ENCODE data around the gene BID. TPM values are rescaled to one million over a fixed set of nuclear protein-coding genes. Genes with fewer than 3 reads are reported as not detected.

BID gene
- total RNA-seq, 1 donor from 2014 or later: 77.3 TPM

DNA sequence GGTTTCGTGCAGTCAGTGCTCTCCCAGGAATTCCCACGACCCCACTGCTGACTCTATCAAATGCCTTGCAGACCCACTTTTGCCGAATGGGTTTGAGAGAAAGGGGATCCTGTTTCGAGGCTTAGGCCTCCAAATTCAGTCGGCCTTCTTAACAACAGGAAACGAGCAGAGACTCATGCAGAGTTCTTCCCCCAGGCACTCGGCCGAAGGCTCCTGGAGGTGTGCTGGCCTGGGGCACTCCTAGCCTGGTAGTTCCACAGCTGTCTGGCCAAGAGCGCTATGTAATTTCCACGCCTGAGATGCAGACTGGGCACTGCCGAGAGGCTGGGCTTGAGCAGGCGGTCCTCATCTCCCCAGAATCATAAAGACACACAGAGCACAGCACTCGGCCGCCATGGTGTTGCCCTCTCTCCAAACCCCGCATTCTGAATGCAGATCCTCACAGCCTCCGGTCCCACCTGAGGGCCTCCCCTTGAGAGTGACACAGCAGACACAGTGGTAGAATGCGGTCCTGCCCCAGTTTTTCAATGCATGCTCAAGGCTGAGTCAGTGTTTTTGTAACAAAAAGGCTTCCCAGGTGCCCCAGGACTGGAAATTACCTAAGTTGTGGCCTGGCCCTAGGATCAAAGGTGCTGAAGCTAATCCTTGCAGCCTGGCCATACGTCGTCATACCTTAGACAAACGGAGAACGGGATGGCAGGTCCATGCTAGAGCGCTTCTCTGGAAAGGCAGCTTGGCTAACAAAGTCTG lies 30.2 kb upstream of the BID start:
- DNase-seq (ENCODE audit: extremely low read depth, low read depth, low spot score): no peak

DNA sequence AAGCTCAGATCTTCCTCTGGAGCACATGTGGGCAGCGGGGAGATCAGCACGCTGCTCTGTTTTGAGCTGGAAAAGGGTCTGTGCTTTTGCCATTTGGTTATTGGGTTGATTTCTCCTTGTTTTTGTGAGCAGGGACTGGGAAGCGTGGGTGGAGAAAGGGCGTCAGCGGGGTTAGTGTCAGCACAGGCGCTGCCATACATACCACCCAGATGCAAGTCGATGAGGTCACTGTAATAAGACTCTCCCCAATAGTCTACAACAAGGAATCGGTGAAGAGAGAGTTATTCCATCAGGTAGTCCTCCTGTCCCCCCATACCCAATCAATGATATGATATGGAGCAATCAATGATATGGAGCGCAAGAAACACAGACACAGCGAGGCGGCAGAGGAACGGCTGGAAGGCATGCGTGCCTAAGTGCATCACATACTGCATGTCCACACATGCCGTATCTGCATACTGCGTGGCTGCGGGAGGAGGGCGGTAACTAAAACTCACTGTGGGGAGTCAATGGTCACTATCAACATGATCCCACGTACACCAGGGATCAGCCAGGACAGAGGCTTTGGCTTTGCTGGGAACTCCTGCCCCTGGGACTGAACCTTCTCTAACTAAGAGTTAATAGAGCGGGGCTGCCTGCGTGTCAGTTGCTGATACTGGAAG lies 29.5 kb upstream of the BID start:
- DNase-seq (ENCODE audit: extremely low read depth, low read depth, low spot score): no peak

DNA sequence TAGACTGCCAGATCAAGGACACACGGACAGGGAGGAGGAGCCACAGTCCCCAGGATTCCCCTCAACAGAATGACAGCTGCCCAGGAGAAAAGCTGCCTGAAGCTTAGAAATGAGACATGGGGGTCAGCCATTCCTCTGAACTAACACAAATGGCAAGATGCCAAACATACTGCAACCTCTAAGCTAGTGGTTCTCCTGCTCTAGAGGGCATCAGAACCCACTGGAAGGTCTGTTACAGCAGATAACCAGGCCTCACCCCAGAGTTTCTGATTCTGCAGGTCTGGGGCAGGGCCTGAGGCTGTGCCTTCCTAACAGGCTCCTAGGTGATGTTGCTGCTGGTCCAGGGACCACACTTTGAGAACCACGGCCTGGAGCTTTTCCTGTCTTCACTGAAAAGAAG lies 28.6 kb upstream of the BID start:
- DNase-seq (ENCODE audit: extremely low read depth, low read depth, low spot score): no peak

DNA sequence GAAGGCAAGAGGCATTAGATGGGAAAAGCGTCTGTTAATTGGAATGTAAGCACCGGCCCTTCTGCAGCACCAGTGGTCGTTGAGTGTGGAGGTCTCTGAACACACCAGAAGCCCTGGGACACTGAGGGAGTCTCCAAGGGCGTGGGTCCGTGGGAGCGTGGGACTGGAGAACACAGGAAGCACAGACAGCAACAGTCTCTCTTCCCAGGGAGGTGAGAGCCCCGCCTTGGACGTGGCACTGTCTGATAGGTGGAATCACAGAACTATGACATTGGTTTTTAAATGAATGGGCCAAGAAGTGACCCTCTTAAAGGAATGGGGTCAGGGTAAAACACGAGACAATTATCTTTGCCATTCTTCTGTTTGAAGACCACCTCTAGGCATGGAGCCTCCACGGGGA lies 28.1 kb upstream of the BID start:
- DNase-seq (ENCODE audit: extremely low read depth, low read depth, low spot score): no peak

DNA sequence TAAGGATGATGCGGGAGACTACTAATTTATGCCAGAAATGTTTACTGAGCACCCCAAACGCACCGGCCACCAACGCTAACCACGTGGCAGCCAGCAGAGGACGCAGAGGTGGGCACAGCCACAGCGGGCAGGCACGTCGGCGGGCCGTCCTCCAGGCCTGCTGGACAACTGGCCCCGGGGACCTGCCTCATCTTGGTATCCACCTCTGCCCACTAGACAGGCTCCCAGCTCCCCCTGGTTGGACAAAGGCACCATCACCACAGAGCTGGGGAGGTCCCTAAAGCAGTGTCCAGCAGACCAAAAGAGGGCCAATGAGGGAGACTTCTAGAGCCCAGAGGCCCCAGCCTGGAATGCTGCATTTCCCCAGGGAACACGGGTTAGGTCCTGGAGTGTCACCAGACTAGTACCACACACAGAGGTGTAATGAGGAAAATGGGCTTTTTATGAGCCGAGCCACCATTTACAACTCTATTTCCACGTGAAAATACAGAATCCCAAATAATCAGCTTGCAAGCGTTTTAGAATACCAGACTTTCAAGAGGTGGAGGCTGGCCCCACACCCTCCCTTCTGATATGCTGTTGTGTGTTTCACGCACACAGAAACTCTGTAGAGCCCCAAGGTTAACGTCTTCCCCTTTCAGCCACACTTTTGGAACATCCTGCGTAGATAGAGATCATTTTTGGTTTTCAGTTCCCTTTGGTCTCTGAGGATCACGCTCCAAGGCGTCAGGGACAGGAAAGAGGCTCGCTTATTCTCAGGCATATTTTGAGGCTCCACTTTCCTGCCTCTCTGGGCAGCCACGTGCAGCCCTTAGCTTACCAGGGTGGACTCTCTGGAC lies 23.7 kb upstream of the BID start:
- DNase-seq (ENCODE audit: extremely low read depth, low read depth, low spot score): no peak

DNA sequence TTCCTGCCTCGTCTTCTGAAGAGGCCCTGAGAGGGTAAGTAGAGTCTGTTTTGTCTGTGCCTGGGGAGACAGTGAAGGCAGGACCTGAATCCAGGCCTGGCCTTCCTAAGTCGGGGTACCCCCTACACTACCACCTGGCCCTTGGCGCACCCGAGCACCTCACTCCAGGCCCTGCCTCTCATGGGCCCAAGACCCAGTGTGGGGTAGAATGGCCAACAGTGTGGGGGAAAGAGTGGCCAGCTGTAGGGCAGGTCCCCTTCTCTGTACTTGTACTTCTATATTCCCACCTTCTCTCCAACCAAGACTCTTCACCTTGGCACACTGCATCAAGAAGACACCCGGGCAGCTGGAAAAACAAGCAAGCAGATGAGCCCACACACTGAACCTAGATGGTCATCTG lies 22.4 kb upstream of the BID start:
- no peak for DNase-seq (ENCODE audit: extremely low read depth, low read depth, low spot score)

DNA sequence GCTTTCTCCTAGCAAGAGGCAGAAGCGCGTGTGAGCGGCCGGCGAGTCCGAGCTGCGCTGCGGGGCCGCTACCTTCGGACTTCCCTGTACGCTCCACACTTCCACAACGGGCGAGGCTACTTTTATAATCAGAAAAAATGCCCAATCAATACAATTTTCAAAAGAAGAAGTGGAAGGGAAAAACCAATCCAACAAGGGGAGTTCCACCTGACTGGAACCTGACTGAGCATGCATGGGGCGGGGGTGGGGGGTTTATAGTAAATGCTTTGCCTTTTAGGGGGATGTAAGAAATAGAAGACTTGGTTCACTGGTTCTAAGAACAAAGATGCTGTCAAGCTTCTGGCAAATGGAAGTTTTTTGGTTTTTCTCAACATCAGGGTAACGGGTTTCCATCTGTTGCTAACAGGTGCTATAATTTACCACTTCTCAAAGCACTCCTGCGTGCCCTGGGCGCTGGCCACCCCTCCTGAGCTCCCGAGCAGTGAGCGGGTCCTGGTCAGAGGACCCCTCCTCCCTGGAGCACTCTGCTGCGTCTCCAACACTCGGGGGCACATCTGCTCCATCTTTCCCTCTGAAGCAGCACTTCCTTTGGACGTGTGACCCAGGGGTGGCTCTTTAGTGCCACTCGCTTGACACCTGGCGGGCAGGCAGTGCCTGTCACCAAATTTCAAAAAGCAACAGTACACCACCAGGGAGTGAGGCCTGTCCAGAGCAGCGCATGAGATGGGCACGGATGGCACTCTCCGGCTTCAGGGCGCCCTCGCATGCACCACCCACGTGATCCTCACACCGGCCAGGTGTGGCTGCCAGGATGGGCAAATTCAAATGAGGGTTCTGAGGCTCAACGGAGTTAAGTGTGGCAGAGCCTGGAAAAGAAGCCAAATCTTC lies 21.6 kb upstream of the BID start:
- no peak for DNase-seq (ENCODE audit: extremely low read depth, low read depth, low spot score)

DNA sequence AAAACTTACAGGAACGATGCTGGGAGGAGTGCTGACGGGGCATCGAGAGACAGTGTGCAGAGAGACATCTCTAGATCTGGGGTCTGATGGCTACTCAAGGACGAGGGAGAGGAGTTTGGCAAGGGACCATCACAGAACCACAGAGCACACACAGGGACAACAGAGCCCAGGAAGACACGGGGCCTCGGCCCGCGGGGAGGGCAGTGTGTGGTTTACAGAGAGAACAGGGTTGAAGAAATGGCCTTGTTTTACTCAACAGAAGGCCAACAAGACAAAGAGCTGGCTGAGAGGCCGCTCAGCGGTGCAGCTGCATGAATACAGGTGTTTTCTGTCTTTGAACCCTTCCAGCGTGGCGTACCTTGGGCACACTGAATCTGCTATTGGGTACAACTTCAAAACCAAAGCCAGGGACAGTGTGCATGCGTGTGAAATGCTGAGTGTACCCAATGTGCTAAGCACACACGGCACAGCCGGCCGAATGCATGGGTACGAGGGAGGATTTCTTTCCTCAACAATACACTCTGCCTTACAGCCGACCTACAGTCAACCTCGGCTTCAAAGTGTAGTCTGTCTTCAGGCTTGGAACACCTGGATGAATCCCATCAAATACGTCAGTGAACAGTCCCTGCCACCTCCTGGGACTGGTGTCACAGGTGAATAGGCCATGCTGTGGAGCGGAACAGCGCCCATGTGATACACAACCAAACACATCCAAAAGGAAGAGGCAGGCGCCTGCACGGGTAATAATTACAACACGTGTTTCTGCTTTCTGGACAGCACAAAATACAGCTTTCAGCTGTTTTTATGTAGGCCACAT lies 20.7 kb upstream of the BID start:
- no peak for DNase-seq (ENCODE audit: extremely low read depth, low read depth, low spot score)

DNA sequence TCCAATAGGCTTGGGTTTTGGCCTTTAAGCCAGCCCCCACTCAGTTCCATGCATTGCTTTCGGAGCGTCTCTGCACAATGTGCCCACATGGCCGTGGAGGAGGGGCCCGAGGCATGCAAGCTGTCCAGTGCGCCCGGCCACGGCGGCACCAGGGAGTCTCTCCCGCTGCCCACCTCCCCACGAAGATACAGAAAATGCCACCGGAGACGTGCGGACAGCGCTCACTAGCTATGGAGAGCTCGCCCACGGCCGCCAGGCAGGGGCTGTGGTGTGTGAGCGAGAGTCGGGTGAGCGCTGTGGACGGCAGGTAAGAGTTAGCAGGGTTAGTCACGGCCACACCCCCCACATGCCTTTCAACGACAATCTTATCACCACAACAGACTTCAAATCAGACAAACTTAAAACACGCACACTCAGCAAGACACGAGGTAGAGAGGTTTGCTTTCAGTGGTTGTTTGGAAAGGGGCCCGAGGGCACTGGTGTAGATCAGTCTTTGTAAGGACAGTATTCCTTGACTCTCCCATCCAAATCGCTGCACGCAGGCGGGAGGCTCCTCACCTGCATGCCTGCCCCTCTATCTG lies 18.7 kb upstream of the BID start:
- DNase-seq (ENCODE audit: extremely low read depth, low read depth, low spot score): no peak

DNA sequence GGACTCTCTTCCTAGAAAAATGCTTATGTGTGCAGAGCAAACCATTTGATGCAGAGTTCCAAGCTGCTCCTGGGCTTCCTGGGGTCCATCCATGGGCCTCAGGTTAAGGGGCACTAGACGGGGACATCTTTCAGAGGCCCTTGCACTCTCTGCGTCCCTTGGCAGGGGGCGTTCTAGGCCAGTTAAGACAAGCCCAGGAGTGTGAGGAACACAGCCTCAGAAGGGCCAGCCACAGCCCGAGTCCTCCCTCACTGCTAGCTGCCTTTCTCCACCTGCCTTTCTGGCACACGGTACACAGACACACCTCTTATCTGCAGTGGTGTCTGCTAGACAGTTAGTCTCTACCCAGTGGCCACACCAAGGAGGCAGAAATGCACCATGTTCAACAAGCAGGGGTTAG lies 18.0 kb upstream of the BID start:
- no peak for DNase-seq (ENCODE audit: extremely low read depth, low read depth, low spot score)

DNA sequence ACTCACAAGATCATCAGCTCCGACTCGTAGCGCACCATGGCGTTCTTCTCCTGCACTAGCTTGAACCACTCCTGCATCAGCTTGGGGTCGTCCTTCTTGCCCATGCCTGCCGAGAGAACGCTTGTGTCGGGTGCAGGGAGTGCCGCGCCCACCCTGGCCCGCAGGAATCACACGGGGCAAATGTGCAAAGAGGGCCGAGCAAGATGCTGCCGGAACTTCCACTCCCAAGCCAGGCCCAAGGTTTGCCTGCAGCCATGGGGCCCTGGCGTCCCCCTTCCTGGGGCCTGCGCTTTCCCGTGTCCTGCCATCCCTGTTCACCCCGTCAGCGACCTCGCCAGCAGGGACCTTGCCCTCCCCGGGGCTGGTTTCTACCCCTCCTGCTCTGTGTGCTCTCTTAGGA lies 16.9 kb upstream of the BID start:
- no peak for DNase-seq (ENCODE audit: extremely low read depth, low read depth, low spot score)

DNA sequence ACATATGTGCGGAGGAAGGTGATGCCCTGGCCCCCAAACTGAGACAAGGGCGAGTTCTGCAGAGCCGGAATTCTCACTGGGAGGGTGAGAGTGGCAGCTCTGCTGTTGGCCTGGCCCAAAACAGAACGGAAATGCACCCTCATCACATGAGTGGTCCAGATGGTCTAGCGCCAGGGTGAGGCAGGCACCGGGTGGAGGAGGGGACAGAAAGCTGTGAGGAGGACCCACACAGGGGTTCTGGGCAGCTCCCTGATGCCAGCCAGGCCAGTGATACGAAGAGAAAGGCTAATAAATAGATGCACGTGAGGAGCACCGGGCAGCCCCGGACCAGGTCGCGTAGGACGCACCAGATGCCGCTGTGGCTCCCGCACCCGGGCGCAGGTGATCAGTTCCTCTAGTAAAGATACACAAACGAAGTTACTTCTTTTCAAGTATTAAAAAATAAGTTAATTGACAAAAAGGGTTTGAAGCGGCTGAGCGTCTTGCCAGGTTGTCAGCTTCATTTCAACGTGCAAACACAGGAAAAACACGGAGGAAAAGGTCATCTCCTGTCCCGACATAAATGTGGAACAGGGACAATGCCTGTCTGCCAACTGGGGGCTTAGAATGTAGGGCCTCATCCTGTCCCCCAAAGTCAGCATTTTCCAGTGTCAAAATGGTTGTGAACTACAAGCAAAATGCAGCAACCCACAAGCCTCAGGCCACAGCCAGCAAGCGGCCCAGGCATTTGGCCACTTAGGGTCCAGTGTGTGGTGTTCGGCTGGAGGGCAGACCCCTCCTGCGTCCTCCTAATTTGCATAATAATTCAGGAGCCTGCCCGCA lies 15.3 kb upstream of the BID start:
- DNase-seq (ENCODE audit: extremely low read depth, low read depth, low spot score): no peak

DNA sequence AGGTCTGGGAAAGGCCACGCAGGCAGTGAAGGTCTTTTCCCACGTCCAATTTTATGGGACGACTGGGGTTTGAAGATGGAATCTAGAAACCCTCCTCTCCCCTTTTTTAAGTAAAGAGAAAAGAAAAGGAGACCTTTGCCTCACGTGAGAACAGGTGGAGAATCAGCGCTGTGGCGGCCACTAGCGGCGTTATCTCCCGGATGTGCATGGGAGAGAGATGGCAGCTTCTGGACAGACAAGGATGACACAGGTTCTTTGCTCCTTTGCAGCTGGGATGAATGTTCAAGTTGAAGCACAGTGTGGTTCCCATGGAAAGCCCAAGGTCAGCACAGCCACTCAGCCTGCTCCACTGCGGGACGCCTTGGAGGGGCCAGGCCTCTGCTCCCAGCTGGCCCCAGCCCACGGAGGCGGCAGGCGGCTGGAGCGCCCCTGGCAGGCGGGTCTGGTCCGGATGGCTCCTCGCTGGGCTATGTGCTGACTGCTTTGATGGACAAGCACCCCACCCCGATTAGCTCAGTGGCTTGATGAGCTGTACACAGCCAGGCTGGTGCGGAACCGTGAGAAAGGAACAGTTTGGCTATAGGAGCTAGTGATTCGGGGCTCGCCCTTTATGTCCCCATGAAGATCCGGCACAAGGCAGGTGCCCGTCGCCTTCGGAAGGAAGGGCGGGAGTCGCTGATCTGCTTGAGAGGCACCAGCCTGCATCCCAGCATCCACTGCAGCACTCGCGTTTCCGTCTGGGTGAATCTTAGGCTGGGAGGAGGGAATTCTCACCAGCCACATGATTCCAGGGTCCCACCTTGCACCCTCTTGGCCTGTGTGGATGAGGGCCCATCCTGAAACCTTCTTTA lies 14.5 kb upstream of the BID start:
- DNase-seq (ENCODE audit: extremely low read depth, low read depth, low spot score): no peak

DNA sequence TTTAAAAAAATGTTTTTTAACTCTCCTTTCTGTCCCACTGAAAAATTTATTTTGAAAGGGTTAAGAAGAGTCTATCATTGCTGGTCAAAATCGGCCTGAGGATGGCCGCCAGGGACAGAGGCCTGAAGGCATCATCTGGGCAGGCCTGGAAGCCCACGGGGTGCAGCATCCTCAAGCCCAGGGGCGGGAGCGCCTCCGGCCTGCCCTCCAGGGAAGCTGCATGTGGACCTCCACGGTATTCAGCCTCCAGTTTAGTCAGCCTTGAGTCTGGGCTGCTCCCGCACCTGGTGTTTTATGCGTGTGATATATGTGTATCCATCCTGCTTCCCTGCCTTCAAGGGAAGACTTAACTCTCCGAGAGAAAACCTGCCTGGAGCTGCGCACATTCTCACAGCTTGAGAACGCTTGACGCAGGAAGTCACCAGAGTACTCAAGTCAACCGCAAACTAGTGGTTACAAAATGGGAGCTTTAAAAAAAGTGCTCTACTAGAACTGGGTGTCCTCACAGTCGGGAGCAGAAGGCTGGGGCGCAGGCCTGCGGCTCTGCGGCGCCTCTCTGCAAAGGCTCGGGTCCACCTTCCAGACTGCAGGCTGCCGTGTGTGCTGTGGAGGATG lies 13.6 kb upstream of the BID start:
- DNase-seq (ENCODE audit: extremely low read depth, low read depth, low spot score): no peak

DNA sequence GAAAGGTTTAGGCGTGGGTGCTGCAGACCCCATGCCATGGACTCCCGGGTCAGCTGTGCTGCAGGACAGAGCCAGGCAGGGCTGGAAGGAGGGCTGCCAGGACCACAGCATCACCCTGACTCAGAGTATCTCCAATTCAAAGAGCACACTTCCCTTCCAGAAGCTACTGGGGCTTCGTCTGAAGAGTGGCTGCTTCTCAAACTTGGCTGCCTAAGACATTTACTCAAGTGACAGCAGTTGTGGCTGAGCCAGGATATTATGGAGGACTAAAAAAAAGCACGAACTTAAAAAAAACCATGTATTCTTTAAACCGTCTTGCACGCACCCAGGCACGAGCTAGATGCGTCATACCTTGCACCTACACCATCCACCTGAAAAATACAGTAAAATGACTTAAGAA lies 13.0 kb upstream of the BID start:
- DNase-seq (ENCODE audit: extremely low read depth, low read depth, low spot score): no peak

DNA sequence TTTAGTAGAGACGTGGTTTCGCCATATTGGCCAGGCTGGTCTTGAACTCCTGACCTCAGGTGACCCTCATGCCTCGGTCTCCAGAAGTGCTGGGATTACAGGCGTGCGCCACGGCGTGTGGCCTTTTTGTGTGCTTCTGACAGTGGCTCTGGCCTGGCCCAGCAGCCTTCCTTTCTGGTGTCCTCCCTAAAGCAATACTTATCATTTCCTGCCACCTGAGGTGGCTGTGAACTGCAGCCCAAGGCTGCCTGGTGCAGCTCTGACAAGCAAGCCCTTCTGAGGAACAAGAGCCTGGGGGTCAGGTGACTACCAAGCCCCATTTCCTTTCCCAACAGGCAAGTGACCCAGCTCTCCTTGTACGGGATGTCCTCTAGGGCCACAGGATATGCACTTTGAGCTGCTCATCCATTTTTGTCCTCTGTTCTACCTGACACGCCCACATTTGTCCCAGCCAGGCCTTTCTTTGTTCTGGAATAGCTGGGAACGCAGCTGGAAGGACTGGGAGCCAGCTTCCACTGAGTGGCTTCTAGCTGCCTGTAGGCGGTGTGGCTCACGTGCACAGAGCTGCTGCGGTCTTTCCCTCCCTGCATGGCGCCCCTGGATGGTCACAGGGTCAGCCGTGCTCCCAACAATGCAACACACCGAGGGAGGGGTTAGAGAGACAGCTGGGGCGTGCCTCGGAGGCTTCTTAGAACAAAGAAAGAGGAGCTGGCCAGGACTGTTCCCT lies 12.3 kb upstream of the BID start:
- DNase-seq (ENCODE audit: extremely low read depth, low read depth, low spot score): peak; percentile 29
